GM18858 (cell line): ENCODE data around the gene BBS4.
"Not testable (repeated sequence)": the region's sequence is repeated elsewhere in the genome, so short reads cannot be mapped to it uniquely, and the experiment has no call there.

ENCODE experiments used
- ATAC-seq: cut with Tn5 transposase; IDR thresholded peaks from one replicate; pipeline ENCODE4 v1.9.1; 2021; ENCODE audit not compliant: unreplicated experiment

The BBS4 gene

DNA sequence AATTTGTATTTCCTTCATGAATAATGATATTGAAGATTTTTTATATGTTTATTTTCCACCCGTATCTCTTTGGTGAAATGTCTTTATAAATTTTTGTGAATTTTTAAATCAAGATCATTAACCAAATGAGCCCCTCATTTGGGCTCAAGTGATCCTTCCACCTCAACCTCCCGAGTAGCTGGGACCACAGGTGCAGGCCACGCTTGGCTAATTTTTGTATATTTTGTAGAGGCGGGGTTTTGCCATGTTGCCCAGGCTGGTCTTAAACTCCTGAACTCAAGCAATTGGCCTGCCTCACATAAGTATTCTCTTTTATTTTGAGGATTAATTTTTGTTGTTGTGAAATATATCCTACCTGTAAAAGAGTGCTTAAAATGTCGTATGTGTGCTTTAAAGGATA, 4.9 kb downstream of the BBS4 start:
- ATAC-seq: no peak

DNA sequence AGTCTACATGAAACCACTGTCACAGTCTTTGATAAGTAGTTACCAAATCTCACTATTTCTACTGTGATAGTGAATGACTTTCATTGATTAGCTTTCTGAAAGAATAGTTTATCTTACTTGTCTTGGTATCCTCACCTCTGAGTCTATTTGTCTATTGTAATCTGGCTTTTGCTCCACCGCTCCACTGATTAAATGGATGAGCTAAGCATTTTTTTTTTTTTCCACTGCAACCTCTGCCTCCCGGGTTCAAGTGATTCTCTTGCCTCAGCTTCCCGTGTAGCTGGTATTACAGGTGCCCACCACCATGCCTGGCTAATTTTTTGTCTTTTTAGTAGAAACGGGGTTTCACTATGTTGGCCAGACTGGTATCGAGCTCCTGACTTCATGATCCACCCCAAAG, 12.9 kb downstream of the BBS4 start:
- ATAC-seq: no peak

DNA sequence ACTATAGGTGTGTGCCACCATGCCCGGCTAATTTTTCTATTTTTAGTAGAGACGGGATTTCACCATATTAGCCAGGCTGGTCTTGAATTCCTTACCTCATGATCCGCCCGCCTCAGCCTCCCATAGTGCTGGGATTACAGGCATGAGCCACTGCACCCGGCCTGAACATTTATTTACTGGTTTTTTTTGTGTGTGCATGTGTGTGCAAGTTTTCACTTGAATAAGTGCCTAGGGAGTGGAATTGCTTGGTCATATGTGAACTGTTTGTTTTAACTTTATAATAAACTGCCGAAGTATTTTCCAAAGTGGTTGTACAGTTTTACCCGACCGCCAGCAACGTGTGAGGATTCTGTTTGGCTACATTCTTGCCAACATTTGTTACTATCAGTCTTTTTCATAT, 14.1 kb downstream of the BBS4 start:
- ATAC-seq: no peak

DNA sequence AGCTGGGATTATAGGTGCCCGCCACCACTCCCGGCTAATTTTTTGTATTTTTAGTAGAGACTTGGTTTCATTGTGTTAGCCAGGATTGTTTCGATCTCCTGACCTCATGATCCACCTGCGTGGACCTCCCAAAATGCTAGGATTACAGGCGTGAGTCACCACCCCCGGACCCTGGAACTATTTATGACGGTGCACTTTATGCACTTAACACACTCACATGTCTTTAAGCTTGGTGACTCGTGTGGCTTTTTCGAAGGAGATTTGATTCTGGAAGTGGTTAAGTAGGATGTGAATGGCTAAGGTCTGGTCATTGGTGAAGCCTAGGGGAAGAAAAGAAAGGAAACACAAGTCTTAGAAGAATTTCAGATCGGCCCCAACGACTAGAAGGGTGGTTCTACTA, 20.3 kb downstream of the BBS4 start:
- no peak for ATAC-seq

DNA sequence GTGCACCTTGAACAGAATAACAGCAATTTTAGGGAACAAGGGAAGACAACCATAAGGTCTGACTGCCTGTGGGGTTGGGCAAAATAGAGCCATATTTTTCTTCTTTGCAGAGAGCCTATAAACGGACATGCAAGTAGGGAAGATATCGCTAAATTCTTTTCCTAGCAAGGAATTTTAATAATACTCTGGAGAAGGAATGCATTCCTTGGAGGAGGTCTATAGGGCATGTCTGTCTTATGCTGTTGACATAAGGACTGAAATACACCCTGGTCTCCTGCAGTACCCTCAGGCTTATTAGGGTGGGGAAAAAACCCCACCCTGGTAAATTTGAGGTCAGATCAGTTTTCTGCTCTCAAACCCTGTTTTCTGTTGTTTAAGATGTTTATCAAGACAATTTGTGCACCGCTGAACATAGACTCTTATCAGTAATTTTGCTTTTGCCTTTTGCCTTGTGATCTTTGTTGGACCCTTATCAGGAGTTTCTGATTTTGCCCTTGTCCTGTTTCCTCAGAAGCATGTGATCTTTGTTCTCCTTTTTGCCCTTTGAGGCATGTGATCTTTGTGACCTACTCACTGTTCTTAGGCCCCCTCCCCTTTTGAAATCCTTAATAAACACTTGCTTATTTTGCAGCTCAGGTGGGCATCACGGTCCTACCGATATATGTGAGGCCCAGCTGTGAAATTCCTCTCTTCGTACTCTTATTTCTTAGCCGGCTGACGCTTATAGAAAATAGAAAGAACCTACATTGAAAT, 22.7 kb downstream of the BBS4 start:
- not testable (repeated sequence) for ATAC-seq

DNA sequence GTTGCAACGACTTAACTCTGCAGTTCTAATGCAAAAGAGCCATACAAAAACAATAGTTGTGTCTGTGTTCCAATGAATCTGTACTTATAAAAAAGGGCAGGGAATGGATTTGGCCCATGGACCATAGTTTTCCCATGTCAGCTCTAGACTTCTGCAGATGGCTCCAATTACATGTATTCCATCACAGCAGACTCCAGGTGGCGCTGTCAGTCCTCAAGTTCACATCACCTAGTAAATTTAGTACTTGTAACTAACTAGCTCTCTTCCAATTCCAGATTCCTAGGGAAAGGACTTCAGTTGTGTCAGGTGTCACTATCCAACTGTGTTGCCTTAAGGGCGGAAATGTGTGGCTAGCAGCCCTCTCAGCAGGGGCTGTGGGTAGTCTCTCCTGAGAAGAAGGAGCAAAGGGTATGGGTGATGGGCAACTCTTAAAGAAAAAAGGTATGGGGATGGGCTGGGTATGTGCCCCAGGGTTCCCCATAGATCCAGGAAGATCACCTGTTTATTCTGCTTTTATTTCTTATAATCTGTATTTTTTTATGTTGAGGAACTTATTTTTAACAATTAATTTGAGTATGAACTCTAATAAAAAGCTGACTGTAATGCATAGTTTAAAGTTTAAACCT, 36.2 kb downstream of the BBS4 start:
- ATAC-seq: no peak

DNA sequence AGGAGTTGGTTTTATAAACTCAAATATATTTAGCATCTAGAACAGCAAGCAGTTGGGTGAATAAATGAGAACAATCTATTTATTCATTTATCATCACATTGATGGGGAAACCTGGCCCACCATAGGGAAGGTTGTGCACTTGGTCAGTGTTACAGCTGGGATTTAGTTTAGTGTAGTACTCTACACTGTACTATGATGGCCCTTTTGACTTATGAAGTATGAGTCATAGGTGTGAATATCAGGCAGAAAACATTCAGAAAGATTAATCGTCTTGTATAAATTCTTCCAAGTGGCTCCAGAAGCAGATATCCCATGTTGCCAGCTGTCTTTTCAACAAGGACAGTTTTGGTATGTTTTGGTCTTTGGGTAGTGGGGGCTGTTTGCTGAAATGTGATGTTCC, 38.0 kb downstream of the BBS4 start:
- ATAC-seq: no peak

DNA sequence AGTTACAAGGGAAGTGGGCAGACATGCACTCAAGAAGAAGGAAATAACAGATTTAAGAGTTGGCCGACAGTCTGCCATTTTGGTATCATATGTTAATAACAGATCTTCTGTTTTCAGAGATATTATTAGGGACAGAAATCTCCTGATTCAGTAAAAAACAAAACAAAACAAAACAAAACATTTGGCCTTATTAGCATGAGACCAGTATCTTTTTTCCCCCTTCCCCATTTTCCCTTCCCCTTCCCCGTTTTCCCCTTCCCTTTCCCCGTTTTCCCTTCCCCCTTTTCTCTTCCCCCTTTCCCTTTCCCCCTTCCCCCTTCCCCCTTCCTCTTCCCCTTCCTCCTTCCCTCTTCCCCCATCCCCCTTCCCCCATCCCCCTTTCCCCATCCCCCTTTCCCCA, 39.4 kb downstream of the BBS4 start:
- ATAC-seq: no peak

DNA sequence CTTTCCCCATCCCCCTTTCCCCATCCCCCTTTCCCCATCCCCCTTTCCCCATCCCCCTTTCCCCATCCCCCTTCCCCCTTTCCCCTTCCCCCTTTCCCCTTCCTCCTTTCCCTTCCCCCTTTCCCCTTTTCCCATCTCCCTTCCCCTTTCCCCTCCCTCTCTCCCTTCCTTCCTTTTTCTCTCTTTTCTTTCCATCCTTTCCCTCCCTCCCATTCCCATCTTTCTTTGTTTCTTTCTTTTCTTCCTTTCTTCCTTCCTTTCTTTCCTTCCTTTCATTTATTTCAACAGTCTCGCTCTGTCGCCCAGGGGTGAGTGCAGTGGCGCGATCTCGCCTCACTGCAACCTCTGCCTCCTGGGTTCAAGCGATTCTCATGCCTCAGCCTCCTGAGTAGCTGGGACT, 39.8 kb downstream of the BBS4 start:
- ATAC-seq: not testable (repeated sequence)

DNA sequence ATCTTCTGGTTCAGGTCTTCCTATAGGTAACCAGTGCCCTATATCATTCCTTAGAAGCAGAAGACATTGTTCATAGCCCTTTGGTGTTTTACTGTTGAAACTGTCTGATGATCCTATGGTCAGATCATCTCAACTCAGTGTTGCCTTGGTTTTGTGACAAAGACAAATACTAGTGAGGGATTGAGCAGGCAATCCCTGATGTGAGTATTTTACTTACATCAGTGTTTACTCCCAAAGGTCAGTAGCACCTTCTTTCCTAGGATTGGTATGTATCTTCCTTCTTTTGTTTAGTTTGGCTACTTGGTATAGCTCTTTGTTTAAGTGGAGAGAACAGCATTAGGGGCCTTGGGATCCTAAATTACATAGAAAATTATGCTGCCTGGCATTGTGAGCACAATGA, 41.1 kb downstream of the BBS4 start:
- no peak for ATAC-seq

DNA sequence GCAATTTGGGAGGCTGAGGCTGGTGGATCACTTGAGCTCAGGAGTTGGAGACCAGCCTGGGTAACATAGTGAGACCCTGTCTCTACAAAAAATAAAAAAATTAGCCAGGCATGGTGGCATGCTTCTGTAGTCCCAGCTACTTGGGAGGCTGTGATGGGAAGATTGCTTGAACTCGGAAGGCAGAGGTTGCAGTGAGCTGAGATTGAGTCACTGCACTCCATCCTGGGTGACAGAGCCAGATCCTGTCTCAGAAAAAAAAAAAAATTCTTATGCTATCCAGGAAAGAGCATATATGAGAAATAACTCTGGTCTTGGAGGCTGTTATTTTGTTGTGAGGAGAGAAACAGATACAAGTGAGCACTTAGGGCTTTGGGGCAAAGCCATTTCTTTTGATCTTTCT, 42.2 kb downstream of the BBS4 start:
- ATAC-seq: not testable (repeated sequence)

DNA sequence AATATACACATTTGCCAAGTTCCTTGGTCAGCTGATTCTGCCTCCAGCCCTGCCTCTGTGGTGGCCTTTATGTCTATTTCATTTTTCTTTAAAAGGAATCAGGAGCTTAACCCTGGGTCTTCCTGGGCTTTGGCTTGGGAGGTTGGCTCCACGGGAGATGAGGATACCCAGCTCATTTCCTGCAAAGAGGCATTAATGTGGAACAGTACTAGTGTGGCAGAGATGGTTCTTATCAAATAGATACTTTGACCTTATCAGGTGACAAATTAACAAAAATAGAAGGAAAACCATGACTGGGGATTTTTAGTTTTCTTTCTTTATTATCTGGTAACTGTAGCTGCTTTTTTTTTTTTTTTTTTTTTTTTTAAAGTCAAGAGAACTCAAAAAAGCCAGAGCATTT, 42.8 kb downstream of the BBS4 start:
- no peak for ATAC-seq

DNA sequence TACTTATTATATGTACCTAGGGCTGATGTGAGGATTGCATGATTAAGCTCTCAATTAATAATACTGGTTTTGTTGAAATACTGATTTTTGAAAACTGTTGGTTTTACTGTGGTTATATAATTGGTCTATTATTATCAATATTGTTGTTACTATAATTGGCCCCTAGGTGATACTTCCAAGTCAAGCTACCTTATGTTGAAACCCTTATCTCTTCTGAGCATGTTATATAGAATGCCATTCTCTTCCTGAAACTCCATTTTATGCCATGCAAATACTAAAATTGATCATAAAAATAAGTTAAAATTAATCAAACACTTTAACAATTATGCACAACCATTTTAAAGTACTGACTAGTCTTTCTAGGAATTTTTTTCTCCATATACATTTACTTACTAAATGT, 46.1 kb downstream of the BBS4 start:
- no peak for ATAC-seq

DNA sequence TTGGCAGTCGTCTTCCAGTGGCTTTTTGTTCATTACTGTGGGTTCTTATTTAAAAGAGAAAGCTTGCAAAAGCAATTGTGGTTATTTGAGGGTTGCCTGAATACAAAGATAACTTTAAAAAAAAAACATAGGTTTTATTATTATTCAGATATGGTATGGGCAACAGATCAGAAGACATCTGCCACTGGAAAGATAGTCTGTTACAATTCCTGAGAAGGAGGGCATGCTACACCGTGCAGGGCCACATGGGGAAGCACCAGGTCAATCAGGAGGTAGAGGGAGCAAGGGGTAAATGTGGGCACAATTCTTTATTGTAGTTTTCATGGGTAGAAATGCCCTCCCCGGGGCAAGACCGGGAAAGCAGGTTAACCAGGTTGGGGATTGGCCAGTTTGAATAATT, 46.5 kb downstream of the BBS4 start:
- no peak for ATAC-seq

DNA sequence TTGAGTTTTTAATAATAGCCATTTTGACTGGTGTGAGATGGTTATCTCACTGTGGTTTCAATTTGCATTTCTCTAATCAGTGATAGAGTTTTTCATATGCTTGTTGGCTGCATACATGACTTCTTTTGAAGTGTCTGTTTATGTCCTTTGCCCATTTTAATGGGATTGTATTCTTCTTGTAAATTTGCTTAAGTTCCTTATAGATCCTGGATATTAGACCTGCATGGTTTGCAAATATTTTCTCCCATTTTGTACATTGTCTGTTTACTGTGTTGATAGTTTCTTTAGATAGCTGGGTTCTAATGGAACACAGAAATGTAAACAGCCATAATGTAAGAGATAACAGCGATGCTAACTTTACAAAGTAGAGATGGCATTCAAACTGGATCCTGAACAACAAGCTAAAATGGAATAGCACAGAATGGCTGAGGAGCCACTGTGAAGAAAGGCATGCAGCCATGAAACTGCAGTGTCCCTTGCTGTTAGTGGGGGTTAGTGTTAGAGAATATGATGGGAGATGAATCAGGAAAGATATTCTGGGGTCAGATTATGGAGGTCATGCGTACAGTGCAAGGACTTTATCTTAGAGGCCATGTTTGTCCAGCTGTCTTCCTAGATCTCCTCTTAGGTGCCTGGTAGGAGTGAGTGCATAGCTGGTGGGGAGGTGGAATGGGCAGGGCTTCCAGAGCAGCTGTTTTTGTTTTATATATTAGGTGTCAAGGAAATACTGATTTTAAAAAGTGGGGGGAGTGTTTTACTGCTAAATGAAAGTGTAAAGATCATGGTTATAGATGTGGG, 48.1 kb downstream of the BBS4 start:
- no peak for ATAC-seq

DNA sequence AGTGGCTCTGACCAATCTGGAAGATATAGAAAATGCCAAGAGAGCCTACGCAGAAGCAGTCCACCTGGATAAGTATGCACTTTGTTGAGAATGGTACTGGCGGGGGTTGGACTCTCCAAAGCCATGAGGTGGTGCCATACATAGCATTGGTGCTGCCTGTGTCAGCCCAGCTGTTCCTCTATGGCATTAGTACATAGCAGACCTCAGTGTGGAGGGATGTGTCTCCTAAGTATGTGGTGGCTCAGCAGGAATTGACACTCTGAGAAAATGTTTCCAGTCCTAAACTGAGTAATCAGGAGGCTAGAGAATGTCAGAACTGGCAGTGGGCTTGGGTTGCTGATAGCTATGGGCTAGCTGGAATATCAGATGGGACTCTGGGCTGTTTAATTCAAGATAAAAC, 49.1 kb downstream of the BBS4 start:
- ATAC-seq: no peak

DNA sequence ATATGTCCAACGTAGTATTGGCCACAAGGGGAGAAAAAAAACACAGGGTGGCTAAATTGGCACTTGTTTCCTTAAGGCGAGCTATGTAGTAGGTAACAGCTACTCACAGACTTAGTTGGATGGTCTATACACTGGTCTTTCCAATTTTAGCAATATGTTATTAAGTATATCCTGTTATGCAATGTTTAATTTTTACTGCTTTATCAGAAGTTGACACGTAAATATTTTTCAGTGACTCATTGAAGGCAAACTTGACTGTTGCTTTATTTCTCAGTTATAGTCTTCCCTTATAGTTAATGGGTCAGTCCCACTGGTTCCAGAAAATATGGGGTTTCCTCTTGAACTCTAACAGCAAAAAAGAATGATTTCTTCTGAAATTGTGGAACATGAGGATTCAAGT, 51.1 kb downstream of the BBS4 start:
- ATAC-seq: no peak

DNA sequence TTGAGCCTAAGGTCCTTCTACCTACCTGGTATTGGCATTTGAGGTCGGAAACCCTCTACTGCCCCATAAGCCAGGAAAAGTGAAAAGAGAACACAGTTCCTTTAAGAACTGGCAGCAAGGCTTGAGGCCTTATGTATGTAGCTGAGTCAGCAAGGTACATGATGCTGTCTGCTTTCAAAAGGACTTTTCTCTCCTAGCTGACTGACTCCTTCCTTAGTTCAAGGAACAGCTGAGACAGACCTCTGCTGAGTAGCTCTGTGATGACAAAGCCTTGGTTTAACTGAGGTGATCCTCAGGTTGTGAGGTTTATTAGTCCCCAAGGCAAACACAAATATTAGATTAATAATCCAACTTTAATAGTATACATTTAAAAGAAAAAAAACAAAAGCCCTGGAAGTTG, 51.7 kb downstream of the BBS4 start:
- ATAC-seq: no peak

DNA sequence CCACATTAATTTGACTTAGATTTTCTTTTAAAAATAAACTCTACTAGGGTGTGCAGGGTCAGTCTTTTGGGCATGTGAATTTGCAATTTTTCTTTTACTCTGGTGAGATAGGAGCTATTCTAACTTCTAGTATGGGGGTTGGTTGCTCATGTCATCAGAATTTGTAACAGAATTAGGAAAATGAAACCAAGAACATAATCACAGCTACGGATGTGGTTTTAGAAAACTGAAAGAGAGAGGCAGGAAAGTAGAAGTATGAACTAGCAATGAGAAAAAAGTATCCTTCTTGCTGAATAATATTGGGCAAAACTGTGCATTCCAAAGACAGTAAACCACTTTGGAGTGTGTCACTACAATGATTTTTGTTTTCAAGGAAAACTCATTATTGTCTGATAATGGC, 54.2 kb downstream of the BBS4 start:
- peak; percentile 76 for ATAC-seq

DNA sequence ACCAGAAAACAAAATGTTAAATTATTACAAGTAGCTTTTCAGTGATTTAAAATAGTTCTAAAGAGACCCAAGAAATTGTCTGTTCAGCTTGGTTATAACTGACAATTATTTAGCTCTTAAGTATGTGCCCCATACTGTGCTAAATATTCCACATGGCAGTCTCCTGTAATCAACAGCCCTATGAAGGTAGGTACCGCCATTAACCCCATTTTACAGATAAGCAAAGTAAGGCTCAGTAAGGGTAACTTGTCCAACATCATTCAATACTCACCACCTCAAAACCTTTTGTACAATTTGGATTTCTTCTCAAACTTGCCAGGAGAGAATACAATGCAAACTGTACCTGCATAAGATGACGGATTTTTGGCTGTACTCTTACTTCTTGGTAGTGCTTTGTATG, 63.7 kb downstream of the BBS4 start:
- no peak for ATAC-seq

DNA sequence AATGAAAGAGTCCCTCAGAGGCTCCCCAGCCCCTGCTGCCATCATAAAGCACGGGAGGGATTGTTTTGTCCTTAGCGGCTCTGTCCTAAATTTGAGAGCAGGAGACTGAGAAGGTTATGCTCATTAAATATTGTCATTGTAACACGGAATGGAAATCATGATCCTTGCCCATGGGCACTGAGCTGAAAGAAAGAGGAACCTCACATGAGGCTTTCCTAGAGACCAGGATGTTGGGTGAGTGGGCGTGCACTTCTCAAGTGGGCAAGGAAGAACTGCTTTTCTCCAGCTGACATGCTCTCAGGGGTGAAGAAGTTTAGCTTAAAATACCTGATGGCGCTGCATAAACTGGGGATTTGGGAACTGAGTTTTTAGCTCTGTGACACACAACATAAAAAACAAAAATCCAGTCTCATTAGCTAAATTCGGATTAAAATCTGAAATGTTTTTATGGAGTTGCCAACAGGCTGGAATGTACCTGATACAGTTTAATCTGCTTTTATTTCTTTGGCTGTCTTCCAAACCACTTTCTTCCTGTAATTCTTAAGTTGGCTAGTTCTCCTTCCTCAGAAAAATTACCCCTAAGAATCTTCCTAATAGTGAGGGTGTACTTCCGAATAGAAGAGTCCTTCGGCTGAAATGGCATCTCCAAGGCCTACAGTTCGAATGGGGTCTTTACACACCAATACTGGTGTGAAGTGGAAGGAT, 65.9 kb downstream of the BBS4 start:
- no peak for ATAC-seq

DNA sequence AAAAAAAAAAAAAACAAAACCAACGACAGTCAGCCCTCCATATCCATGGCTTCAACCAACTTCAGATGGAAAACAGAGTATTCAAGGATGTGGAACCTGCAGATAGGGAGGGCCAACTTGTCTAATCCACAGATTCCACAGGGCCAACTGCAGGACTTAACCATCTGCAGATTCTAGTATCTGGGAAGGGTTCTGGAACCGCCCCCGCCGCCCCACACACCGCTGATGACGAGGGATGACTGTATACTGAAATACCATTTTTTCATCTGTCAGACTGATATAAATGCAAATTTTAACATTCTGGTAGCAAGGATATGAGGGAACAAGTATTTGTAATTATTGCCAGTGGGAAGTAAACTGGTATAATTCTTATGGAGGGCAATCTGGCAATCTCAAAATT, 68.1 kb downstream of the BBS4 start:
- no peak for ATAC-seq
